Left ventricle myocardium inferior (tissue), 1 donor: Measurements from ENCODE around the gene LRRC26. TPM values are rescaled to one million over a fixed set of nuclear protein-coding genes. Genes with fewer than 3 reads are reported as not detected.

Source experiments
- DNase-seq: peaks from one replicate; pipeline ENCODE4 v3.0.0-alpha.2; 2020
- H3K27ac ChIP-seq: fragments of 200-600 bp; replicated peaks from 2 replicates; pipeline ENCODE4 v1.8.0; 2021
- H3K27me3 ChIP-seq: fragments of 200-600 bp; 2 replicates; pipeline ENCODE4 v1.8.0; 2021; ENCODE audit warnings: low read depth
- H3K36me3 ChIP-seq: fragments of 200-600 bp; 2 replicates; pipeline ENCODE4 v1.8.0; 2021
- H3K4me1 ChIP-seq: fragments of 200-600 bp; 2 replicates; pipeline ENCODE4 v1.8.0; 2021
- H3K4me3 ChIP-seq: fragments of 200-600 bp; 2 replicates; pipeline ENCODE4 v1.8.0; 2021; ENCODE audit warnings: mild to moderate bottlenecking, moderate library complexity
- H3K9me3 ChIP-seq: fragments of 200-600 bp; replicated peaks from 2 replicates; pipeline ENCODE4 v1.8.0; 2021
- intact Hi-C: fragments of 100-400 bp; cut with micrococcal nuclease; formaldehyde crosslinking; loops from one replicate; pipeline ENCODE4 v1.11.0; 2022
- total RNA-seq: library from RNA; stranded (reverse); fragmentation: NEBNext Ultra II Directional; extraction: Animal tissue kit (Norgen Biotek cat#: 25700); gene quantifications from one replicate; pipeline ENCODE4 v1.2.1, GENCODE V29; 2021
- TF ChIP-seq, protein P1 (sequence below): fragments of 200-600 bp; IDR thresholded peaks from 2 replicates; pipeline ENCODE4 v1.8.0; 2021; ENCODE audit warnings: antibody characterized with exemption, mild to moderate bottlenecking, borderline replicate concordance
- donor health status: DM: no; HTN: yes; CAD: no; lungs with severe emphysema.

The LRRC26 gene
- total RNA-seq, 1 donor from 2014 or later = not detected

DNA sequence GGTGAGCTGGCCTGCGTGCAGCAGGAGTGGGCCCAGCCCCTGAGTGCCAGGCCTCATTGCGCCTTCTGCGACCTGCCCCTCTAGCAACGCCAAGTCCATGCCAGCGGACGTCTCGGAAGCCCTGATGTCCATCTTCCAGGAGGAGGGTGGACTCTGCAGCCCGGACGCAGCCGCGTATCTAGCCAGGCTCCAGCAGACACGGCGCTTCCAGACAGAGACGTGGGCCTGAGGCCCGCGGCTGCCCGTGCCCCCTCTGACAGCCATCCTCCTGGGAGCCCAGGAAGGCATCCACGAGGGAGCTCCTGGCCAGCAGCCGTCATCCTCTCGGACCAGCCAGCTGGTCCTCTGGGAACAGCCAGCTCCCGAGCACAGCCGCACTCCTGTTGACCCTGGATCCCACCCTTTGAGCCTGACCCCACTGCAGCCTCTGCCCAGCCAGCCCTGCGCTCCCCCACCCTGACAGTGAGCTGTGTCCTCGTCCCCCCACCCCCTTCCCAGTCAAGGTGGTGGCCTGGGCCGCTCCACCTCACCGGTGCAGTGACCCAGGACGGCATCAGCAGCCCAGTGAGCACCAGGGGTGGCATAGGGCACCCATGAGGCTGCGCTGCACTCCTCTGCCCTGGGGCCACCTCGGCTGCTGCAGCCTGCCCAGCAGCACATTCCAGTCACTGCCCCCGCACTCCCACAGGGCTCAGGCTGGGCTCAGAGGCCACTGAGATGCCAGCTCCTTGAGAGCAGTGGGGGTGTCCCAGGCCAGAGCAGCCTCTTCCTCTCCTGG lies 46.5 kb upstream of the LRRC26 start:
- intact Hi-C loops = no loop called here

DNA sequence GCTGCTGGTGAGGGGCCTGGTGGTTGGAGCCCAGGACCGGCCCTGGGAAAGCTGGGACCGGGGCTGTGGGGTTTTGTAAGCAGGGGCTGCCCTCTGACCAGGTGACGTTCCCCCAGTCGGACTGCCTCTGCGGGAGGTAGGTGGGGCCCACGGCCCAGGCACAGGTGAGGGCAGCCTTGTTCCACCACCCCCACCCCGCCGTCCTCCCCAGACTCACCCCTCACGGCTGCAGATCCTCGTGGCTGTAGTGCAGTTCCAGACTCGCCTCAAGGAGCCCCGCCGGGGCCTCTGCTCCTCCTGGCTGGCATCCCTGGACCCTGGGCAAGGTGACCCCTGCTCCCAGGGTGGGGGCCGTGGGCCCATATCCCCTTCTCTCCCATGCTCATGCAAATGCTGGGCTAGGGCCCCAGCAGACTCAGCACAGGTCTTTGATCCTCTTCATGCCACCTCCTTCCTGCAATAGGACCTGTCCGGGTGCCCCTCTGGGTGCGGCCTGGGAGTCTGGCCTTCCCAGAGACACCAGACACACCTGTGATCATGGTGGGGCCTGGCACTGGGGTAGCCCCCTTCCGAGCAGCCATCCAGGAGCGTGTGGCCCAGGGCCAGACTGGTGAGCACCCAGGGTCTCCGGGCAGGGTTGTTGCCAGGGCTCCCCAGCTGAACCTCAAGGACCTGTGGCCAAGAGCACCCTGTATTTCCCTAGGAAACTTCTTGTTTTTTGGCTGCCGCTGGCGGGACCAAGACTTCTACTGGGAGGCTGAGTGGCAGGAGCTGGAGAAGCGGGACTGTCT lies 45.5 kb upstream of the LRRC26 start:
- Histone ChIP-seq H3K4me3 (no peak overlapping the region), H3K27ac (no peak overlapping the region), H3K36me3 (peaks cover 15% of the 10 kb centered on the region), H3K4me1 (peaks cover 29% of the 10 kb centered on the region), H3K9me3 (no peaks in the 10 kb centered on the region), H3K27me3 (no peaks in the 10 kb centered on the region)
- TF ChIP-seq, protein P1, sequence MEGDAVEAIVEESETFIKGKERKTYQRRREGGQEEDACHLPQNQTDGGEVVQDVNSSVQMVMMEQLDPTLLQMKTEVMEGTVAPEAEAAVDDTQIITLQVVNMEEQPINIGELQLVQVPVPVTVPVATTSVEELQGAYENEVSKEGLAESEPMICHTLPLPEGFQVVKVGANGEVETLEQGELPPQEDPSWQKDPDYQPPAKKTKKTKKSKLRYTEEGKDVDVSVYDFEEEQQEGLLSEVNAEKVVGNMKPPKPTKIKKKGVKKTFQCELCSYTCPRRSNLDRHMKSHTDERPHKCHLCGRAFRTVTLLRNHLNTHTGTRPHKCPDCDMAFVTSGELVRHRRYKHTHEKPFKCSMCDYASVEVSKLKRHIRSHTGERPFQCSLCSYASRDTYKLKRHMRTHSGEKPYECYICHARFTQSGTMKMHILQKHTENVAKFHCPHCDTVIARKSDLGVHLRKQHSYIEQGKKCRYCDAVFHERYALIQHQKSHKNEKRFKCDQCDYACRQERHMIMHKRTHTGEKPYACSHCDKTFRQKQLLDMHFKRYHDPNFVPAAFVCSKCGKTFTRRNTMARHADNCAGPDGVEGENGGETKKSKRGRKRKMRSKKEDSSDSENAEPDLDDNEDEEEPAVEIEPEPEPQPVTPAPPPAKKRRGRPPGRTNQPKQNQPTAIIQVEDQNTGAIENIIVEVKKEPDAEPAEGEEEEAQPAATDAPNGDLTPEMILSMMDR = no peak
- no peak for DNase-seq
- intact Hi-C loops = no loop called here

More for the DNA sequence above, 46.5 kb upstream of the LRRC26 start:
- TF ChIP-seq, protein P1 = no peak
- Histone ChIP-seq H3K4me1 (peaks cover 37% of the 10 kb centered on the region), H3K27me3 (no peaks in the 10 kb centered on the region), H3K9me3 (no peaks in the 10 kb centered on the region), H3K4me3 (no peak overlapping the region), H3K36me3 (peaks cover 15% of the 10 kb centered on the region), H3K27ac (no peak overlapping the region)
- DNase-seq = no peak

- H3K36me3 ChIP-seq = peaks cover 15% of the 10 kb centered on the region
- peaks cover 28% of the 10 kb centered on the region for H3K4me1 ChIP-seq
- intact Hi-C loops = no loop called here
- no peak overlapping the region for H3K4me3 ChIP-seq
- DNase-seq = no peak
- H3K27me3 ChIP-seq = no peaks in the 10 kb centered on the region
- no peak overlapping the region for H3K27ac ChIP-seq
- TF ChIP-seq, protein P1 = no peak
- no peaks in the 10 kb centered on the region for H3K9me3 ChIP-seq
These were observed 44.8 kb upstream of the LRRC26 start for GRCh38 chr9:137214620-137215019.

GRCh38 chr9:137213160-137214060 lies 43.6 kb upstream of the LRRC26 start:
- H3K9me3 ChIP-seq = no peaks in the 10 kb centered on the region
- H3K4me1 ChIP-seq = peaks cover 19% of the 10 kb centered on the region
- DNase-seq = no peak
- intact Hi-C loops = no loop called here
- no peak overlapping the region for H3K27ac ChIP-seq
- H3K4me3 ChIP-seq = no peak overlapping the region
- TF ChIP-seq, protein P1 = no peak
- H3K36me3 ChIP-seq = peaks cover 15% of the 10 kb centered on the region
- no peaks in the 10 kb centered on the region for H3K27me3 ChIP-seq

GRCh38 chr9:137212520-137212919 lies 42.7 kb upstream of the LRRC26 start:
- Histone ChIP-seq H3K27ac (no peak overlapping the region), H3K27me3 (no peaks in the 10 kb centered on the region), H3K36me3 (peaks cover 15% of the 10 kb centered on the region), H3K4me1 (peaks cover 10% of the 10 kb centered on the region), H3K9me3 (no peaks in the 10 kb centered on the region), H3K4me3 (no peak overlapping the region)
- no peak for DNase-seq
- TF ChIP-seq, protein P1 = no peak
- intact Hi-C loops = no loop called here
